Activated CD4-positive, alpha-beta T cell treated with anti-CD3 and anti-CD28 coated beads for 36 hours (primary cell): ENCODE data around the gene RRAD. TPM values are rescaled to one million over a fixed set of nuclear protein-coding genes. Genes with fewer than 3 reads are reported as not detected.
"Not testable (repeated sequence)": the region's sequence is repeated elsewhere in the genome, so short reads cannot be mapped to it uniquely, and the experiment has no call there.

Source experiments
- ATAC-seq: fragments of 200-7000 bp; cut with Tn5 transposase; one replicate; pipeline ENCODE4 v1.10.0; 2021; ENCODE audit warnings: mild to moderate bottlenecking, moderate library complexity
- CTCF ChIA-PET: fragments of 350-600 bp; sonication (Branson Sonifier 250); formaldehyde crosslinking; loops from one replicate; lab custom pipeline; 2021; ENCODE audit warnings: antibody characterized with exemption; lab: Charles Lee
- POLR2A ChIA-PET: fragments of 350-600 bp; sonication (Branson Sonifier 250); formaldehyde crosslinking; loops from one replicate; lab custom pipeline; 2021; ENCODE audit warnings: antibody characterized with exemption, inconsistent platforms; lab: Charles Lee
- DNase-seq: peaks from one replicate; pipeline ENCODE4 v3.0.0-alpha.2; 2020
- H3K27ac Mint-ChIP-seq: one replicate; pipeline ENCODE4 v1.8.0; 2021; ENCODE audit warnings: mixed read lengths
- H3K27me3 Mint-ChIP-seq: one replicate; pipeline ENCODE4 v1.8.0; 2021; ENCODE audit warnings: mixed read lengths
- H3K36me3 Mint-ChIP-seq: one replicate; pipeline ENCODE4 v1.8.0; 2021; ENCODE audit warnings: low read depth, mixed read lengths
- H3K4me1 Mint-ChIP-seq: one replicate; pipeline ENCODE4 v1.8.0; 2021; ENCODE audit warnings: mixed read lengths
- H3K4me3 Mint-ChIP-seq: one replicate; pipeline ENCODE4 v1.8.0; 2021; ENCODE audit warnings: mild to moderate bottlenecking, moderate library complexity, mixed read lengths
- H3K9me3 Mint-ChIP-seq: one replicate; pipeline ENCODE4 v1.8.0; 2021; ENCODE audit warnings: low read depth, mixed read lengths
- intact Hi-C, 2 experiments: fragments of 100-400 bp; cut with DNase I in 1 of 2; cut with micrococcal nuclease in 1 of 2; formaldehyde crosslinking; loops; one replicate each; pipeline versions ENCODE4 v1.14.2 to v1.15.1; 2022 to 2024; cut with DNase I, micrococcal nuclease
- total RNA-seq, 2 experiments: library from RNA; stranded (reverse); gene quantifications; one replicate each; pipeline ENCODE4 v1.2.3, GENCODE V29; 2021

Gene RRAD
- total RNA-seq, 2 experiments from 2014 or later: 0.19 to 0.55 TPM

DNA sequence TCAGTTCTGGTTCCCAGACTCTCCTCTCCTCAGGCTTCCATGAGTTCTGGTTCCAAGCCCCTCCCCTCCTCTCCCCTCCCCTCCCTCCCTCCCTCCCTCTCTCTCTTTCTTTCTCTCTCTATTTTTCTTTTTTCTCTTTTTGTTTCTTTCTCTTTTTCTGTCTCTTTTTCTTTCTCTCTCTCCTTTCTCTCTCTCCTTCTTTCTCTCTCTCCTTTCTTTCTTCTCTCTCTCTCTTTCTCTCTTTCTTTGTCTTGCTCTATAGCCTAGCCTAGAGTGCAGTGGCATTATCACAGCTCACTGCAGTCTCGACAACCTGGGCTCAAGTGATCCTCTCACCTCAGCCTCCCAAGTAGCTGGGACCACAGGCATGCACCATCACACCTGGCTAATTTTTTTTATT lies 34.9 kb upstream of the RRAD start:
- ATAC-seq (no peak), DNase-seq (no peak)
- H3K27me3 Mint-ChIP-seq: no peaks in the 10 kb centered on the region
- H3K4me1 Mint-ChIP-seq: peaks cover 13% of the 10 kb centered on the region
- H3K9me3 Mint-ChIP-seq: no peaks in the 10 kb centered on the region
- no peak overlapping the region for H3K27ac Mint-ChIP-seq
- CTCF ChIA-PET: interaction anchor here (0.6 to 2.5 kb wide), 12 partner anchors 11 to 195 kb away, joined by 3 to 10 read pairs (median 4); no protein-coding TSS in a partner anchor
- no peak overlapping the region for H3K4me3 Mint-ChIP-seq
- H3K36me3 Mint-ChIP-seq: no peaks in the 10 kb centered on the region
- POLR2A ChIA-PET: no interaction called here
- intact Hi-C loops: no loop called here

DNA sequence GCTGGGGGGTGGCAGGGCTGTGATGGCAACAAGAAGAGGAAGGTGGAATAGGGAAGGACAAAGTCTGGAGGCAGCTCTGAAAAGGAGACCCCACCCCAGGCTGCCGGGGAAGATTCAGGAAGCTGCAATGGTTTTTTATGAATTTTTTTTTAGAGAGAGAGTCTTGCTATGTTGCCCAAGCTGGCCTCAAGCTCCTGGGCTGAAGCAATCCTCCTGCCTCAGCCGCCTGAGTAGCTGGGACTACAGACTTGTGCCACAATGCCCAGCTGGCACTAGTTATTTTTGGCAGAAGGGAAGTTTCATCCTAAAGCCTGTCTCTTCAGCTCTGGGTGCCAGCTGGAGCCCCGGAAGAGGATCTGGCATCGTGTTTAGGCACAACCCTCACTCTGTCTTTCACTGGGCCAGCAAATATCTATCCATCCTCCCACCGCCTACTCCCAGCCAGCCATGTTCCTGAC lies 34.4 kb upstream of the RRAD start:
- H3K27me3 Mint-ChIP-seq: no peaks in the 10 kb centered on the region
- H3K4me1 Mint-ChIP-seq: peaks cover 13% of the 10 kb centered on the region
- H3K9me3 Mint-ChIP-seq: no peaks in the 10 kb centered on the region
- H3K36me3 Mint-ChIP-seq: no peaks in the 10 kb centered on the region
- intact Hi-C loops: no loop called here
- H3K4me3 Mint-ChIP-seq: no peak overlapping the region
- ATAC-seq: no peak
- no peak overlapping the region for H3K27ac Mint-ChIP-seq
- CTCF ChIA-PET: interaction anchor here (0.5 to 2.5 kb wide), 16 partner anchors 11 to 1214 kb away, joined by 3 to 10 read pairs (median 4); no protein-coding TSS in a partner anchor
- DNase-seq: no peak
- POLR2A ChIA-PET: no interaction called here

DNA sequence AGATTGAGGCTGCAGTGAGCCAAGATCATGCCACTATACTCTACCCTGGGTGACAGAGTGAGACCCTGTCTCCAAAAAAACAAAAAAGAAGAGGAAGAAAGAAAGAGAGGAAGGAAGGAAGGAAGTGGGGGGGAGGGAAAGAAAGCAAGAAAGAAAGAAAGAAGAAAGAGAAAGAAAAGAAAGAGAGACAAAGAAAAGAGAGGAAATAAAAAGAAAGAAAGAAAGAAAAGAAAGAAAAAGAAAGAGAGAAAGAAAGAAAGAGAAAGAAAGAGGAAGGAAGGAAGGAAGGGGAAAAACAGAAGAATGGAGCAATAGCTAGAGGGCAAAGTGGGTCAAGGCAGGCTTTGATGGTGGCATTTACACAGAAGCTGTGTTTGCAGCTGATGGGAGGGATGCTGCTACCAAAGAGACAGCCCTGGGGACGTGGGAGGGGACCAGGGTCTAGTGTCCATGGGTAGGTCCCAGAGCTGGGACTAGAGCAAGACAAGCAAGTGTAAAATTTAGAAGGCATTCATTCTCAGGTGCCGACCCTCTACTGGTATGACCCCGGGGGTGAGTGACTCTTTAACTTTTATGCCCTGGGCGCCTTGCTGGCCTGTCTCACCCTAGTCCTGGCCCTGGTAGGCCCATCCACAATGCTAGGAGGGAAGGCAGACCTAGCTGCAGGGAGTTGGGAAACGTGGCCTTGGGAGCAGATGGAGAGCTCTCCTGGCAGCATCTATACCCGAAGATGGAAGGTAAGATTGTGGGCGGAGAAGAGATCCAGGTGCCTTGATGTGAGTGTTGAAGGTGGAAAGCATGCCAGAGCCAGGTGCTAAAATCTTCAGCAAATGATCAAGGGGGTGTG lies 33.7 kb upstream of the RRAD start:
- Mint-ChIP-seq H3K4me3 (no peak overlapping the region), H3K36me3 (no peaks in the 10 kb centered on the region), H3K4me1 (peaks cover 13% of the 10 kb centered on the region), H3K9me3 (no peaks in the 10 kb centered on the region), H3K27me3 (peaks cover under 1% of the 10 kb centered on the region), H3K27ac (peak overlapping the region; percentile 16)
- intact Hi-C loops: no loop called here
- DNase-seq: no peak
- ChIA-PET CTCF (interaction anchor here (0.5 to 2.5 kb wide), 19 partner anchors 10 to 1215 kb away, joined by 3 to 10 read pairs (median 4); no protein-coding TSS in a partner anchor), POLR2A (no interaction called here)
- ATAC-seq: no peak

DNA sequence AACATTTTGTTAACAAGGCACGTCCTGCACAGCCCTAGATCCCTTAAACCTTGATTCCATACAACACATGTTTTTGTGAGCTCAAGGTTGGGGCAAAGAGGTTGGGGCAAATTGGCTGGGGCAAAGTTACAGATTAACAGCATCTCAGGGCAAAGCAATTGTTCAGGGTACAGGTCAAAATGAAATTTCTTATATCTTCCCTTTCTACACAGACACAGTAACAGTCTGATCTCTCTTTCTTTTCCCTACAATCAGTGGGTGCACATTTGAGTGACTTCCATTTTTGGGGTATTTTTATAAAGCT lies 30.8 kb upstream of the RRAD start:
- H3K4me1 Mint-ChIP-seq, POLR2A ChIA-PET, DNase-seq, H3K9me3 Mint-ChIP-seq, ATAC-seq, H3K36me3 Mint-ChIP-seq, H3K27ac Mint-ChIP-seq, H3K4me3 Mint-ChIP-seq, intact Hi-C loops: not testable (repeated sequence)
- CTCF ChIA-PET: interaction anchor here (0.6 to 1.2 kb wide), 4 partner anchors 17 to 247 kb away, joined by 3 to 4 read pairs (median 3); no protein-coding TSS in a partner anchor
- H3K27me3 Mint-ChIP-seq: peaks cover 20% of the 10 kb centered on the region

DNA sequence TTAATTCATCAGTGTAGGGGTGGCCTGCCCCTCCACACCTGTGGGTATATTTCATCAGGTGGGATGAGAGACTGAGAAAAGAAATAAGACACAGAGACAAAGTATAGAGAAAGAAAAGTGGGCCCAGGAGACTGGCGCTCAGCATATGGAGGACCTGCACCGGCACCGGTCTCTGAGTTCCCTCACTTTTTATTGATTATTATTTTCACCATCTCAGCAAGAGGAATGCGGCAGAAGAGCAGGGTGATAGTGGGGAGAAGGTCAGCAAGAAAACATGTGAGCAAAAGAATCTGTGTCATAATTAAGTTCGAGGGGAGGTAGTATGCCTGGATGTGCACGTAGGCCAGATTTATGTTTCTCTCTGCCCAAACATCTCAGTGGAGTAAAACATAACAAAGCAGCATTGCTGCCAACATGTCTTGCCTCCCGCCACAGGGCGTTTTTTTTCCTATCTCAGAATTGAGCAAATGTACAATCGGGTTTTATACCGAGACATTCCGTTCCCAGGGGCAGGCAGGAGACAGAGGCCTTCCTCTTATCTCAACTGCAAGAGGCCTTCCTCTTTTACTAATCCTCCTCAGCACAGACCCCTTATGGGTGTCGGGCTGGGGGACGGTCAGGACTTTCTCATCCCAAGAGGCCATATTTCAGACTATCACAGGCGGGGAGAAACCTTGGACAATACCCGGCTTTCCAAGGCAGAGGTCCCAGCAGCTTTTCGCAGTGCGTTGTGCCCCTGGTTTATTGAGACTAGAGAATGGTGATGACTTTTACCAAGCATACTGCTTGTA lies 30.2 kb upstream of the RRAD start:
- H3K9me3 Mint-ChIP-seq, H3K4me3 Mint-ChIP-seq, H3K27ac Mint-ChIP-seq, POLR2A ChIA-PET, H3K36me3 Mint-ChIP-seq, intact Hi-C loops, ATAC-seq, H3K4me1 Mint-ChIP-seq, DNase-seq: not testable (repeated sequence)
- H3K27me3 Mint-ChIP-seq: peaks cover 21% of the 10 kb centered on the region
- CTCF ChIA-PET: interaction anchor here (1.1 to 1.2 kb wide), 2 partner anchors 16 to 19 kb away, joined by 3 to 4 read pairs; no protein-coding TSS in a partner anchor

DNA sequence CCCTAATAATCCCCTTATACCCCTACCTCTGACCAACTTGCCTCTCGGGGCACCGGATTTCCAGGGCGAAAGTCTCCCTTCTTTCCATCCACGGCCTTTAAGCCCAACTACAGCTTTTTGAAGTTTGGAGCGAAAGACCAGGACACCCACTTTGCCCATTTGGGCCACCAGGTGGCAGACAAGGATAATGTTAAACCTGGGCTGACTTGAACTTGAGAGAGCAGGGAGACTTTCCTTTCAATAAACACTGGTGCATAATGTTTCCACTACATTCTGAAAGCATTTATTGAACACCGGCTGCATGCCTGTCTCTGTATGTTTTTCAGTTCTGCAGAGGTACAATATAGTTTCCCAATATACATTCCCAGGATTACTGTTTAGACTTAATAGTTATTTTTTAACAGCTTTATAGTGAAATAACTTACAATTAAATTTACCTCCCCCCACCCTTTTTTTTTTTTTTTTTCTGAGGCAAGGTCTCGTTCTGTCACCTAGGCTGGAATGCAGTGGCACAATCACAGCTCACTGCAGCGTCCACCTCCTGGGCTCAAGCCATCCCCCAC lies 28.8 kb upstream of the RRAD start:
- H3K36me3 Mint-ChIP-seq: no peaks in the 10 kb centered on the region
- POLR2A ChIA-PET: interaction anchor here (1.1 kb wide), 1 partner anchor 14 kb away, joined by 3 read pairs; no protein-coding TSS in a partner anchor
- H3K4me3 Mint-ChIP-seq: no peak overlapping the region
- CTCF ChIA-PET: interaction anchor here (0.7 to 2.5 kb wide), 26 partner anchors 9 to 330 kb away, joined by 3 to 19 read pairs (median 4); partner anchors contain the start of genes B3GNT9, FBXL8 and TRADD
- no peak overlapping the region for H3K27ac Mint-ChIP-seq
- peak; percentile 85 for ATAC-seq
- peaks cover 9% of the 10 kb centered on the region for H3K4me1 Mint-ChIP-seq
- intact Hi-C loops: loop anchor here in 1 of 2 experiments (1.0 kb wide), 4 partner anchors 23 to 231 kb away; no protein-coding TSS in a partner anchor
- peaks cover 28% of the 10 kb centered on the region for H3K27me3 Mint-ChIP-seq
- peaks cover 6% of the 10 kb centered on the region for H3K9me3 Mint-ChIP-seq
- DNase-seq: peak; percentile 87

DNA sequence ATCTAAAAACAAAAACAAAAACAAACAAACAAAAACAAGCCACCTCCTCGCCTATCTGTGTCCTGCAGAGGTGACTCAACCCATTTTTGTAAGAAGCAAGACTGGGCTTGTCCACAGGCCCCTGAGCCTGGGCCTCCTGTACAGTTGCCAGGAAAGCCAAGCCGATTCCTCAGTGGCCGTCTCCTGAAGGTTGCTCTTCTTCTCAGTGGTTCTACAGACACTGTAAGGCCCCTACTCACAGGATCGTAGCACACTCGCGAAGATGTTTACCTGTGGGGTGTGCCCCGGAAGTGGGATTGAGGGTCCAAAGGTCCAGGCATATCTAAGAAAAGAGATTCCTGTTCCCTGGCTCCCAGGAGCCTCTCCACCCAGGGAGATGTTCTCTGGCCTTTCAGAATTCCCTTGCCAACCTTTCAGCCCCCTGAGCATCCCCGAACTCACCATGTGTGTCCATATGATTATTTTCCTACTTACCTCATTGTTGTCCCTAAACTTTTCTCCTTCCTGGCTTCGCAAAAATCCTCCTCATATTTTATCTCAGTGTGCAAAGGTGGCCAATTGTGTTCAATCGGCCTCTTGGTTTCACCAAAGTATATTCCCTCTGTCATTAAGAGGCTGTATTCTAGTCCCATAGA lies 28.2 kb upstream of the RRAD start:
- no peak for ATAC-seq
- intact Hi-C loops: loop anchor here in 1 of 2 experiments (1.0 kb wide), 4 partner anchors 24 to 232 kb away; no protein-coding TSS in a partner anchor
- DNase-seq: no peak
- Mint-ChIP-seq H3K27me3 (peaks cover 33% of the 10 kb centered on the region), H3K27ac (no peak overlapping the region), H3K4me3 (no peak overlapping the region), H3K4me1 (peaks cover 11% of the 10 kb centered on the region), H3K36me3 (no peaks in the 10 kb centered on the region), H3K9me3 (peaks cover 6% of the 10 kb centered on the region)
- POLR2A ChIA-PET: interaction anchor here (1.1 kb wide), 1 partner anchor 13 kb away, joined by 3 read pairs; no protein-coding TSS in a partner anchor
- CTCF ChIA-PET: interaction anchor here (0.6 to 2.5 kb wide), 30 partner anchors 9 to 432 kb away, joined by 3 to 19 read pairs (median 4); partner anchors contain the start of genes B3GNT9, FBXL8 and TRADD

DNA sequence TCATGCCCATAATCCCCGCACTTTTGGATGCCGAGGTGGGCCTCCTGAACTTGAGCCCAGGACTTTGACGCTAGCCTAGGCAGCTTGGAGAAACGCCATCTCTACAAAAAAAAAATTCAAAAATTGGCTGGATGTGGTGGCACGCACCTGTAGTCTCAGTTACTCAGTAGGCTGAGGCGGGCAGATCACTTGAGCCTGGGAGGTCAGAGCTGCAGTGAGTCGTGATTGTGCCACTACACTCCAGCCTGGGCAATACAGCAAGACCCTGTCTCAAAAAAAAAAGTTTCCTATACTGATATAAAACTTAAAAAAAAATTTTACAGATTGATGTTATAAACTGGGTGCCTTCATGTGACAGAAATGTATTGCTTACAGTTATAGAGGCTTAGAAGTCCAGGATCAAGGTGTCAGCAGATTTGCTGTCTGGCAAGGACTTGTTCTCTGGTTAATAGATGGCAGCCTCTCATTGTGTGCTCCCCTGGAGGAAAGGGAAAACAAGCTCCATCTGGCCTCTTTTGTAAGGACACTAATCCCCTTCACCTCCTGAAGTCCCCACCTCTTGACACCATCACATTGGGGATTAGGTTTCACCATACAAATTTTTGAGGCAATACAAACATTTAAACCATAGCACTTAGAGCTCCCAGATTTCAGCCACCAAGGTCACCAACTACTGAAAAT lies 27.2 kb upstream of the RRAD start:
- DNase-seq (no peak), ATAC-seq (no peak)
- Mint-ChIP-seq H3K4me1 (peaks cover 16% of the 10 kb centered on the region), H3K9me3 (peaks cover 6% of the 10 kb centered on the region), H3K36me3 (no peaks in the 10 kb centered on the region), H3K4me3 (no peak overlapping the region), H3K27ac (no peak overlapping the region), H3K27me3 (peaks cover 39% of the 10 kb centered on the region)
- ChIA-PET POLR2A (no interaction called here), CTCF (interaction anchor here (0.6 to 2.5 kb wide), 12 partner anchors 14 to 431 kb away, joined by 3 to 14 read pairs (median 4); no protein-coding TSS in a partner anchor)
- intact Hi-C loops: no loop called here

DNA sequence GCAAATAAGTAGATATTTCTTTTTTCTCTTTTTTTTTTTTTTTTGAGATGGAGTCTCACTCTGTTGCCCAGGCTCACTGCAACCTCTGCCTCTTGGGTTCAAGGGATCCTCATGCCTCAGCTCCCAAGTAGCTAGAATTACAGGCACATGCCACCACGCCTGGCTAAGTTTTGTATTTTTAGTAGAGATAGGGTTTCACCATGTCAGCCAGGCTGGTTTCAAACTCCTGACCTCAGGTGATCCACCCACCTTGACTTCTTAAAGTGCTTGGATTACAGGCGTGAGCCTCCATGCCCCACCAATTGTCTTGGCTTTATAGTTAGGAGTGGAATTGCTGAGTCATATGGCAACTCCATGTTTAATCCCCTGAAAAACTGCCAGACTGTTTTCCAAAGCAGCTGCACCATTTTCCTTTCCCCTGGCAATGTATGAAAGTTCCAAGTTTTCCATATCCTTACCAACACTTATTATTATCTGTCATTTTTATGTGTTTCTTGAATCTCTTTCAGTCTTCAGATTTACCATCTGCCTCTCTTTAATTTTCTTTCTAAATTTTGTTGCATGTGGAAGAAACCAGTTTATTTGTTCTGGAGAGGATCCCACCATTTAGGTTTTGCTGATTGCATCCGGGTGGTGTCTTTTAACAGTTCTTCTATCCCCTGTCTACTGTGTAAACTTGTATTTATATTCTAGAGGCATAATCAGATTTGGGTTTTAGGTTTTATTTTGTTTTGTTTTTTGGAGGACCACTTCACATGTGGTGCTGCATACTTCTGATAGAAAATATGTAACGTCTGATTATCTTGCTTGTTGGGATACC lies 25.8 kb upstream of the RRAD start:
- no peak overlapping the region for H3K4me3 Mint-ChIP-seq
- no peak for ATAC-seq
- intact Hi-C loops: no loop called here
- H3K36me3 Mint-ChIP-seq: no peaks in the 10 kb centered on the region
- POLR2A ChIA-PET: no interaction called here
- peaks cover 39% of the 10 kb centered on the region for H3K27me3 Mint-ChIP-seq
- H3K27ac Mint-ChIP-seq: no peak overlapping the region
- no peak for DNase-seq
- H3K4me1 Mint-ChIP-seq: peaks cover 22% of the 10 kb centered on the region
- CTCF ChIA-PET: interaction anchor here (1.0 to 2.0 kb wide), 4 partner anchors 24 to 211 kb away, joined by 3 to 10 read pairs (median 4); no protein-coding TSS in a partner anchor
- peaks cover 6% of the 10 kb centered on the region for H3K9me3 Mint-ChIP-seq
